Loucy (cell line): ENCODE measurements around the gene BABAM2.

Experiments used
- CTCF ChIP-seq: fragments of 200-600 bp; sonication (generic); conservative IDR thresholded peaks from 2 replicates; pipeline ENCODE4 v1.5.1; 2014; ENCODE audit warnings: mild to moderate bottlenecking, antibody characterized with exemption, low read length
- EZH2phosphoT487 ChIP-seq: fragments of 200-600 bp; IDR thresholded peaks from 2 replicates; pipeline ENCODE4 v1.6.1; 2018; ENCODE audit warnings: antibody characterized with exemption, mild to moderate bottlenecking, moderate library complexity, borderline replicate concordance

DNA sequence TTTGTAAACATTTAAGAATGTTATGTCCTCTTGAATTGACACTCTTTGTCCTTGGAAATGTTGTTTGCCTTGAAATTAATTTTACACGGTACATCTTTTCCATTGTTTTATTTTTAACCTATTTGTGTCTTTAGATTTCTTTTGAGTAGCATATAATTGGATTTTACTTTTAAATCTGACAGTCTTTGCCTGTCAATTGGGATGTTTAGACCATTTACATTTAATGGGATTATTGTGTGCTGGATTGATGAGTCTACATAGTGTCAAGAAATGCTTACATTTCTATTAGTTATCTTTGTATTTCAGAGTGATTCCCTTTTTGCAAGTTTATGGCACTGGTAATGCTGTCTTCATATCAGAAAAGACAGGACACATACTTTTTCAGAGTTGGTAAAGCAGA lies 61.5 kb downstream of the BABAM2 start:
- no peak for TF ChIP-seq CTCF
- no peak for TF ChIP-seq EZH2phosphoT487
